Mesenchymal stem cell (in vitro differentiated cells and primary cell): ENCODE results near the gene XAB2.
"Not testable (repeated sequence)": the region's sequence is repeated elsewhere in the genome, so short reads cannot be mapped to it uniquely, and the experiment has no call there.

ENCODE experiments used
- DNase-seq: peaks from one replicate; pipeline ENCODE4 v3.0.0-alpha.2; 2013
- H2AFZ ChIP-seq: one replicate; pipeline ENCODE4 v1.6.1; 2013; ENCODE audit warnings: low read depth, mild to moderate bottlenecking, control low read depth, inconsistent platforms, low read length, moderate library complexity
- H2AK5ac ChIP-seq: 2 replicates; pipeline ENCODE4 v1.6.1; 2013; ENCODE audit warnings: low read length, moderate library complexity, mild to moderate bottlenecking, inconsistent platforms; ENCODE audit not compliant: severe bottlenecking
- H2BK120ac ChIP-seq: one replicate; pipeline ENCODE4 v1.6.1; 2013; ENCODE audit warnings: low read depth, mild to moderate bottlenecking, inconsistent platforms, low read length, moderate library complexity
- H2BK12ac ChIP-seq, 2 experiments: one replicate each; pipeline ENCODE4 v1.6.1; 2013; ENCODE audit warnings: inconsistent platforms in 2 of 2, low read length in 2 of 2, mild to moderate bottlenecking in 2 of 2, moderate library complexity in 2 of 2, control low read depth in 1 of 2
- H2BK15ac ChIP-seq: one replicate; pipeline ENCODE4 v1.6.1; 2013; ENCODE audit warnings: mild to moderate bottlenecking, low read depth, inconsistent platforms; ENCODE audit not compliant: poor library complexity, severe bottlenecking
- H2BK5ac ChIP-seq: 2 replicates; pipeline ENCODE4 v1.6.1; 2013; ENCODE audit warnings: low read depth, mild to moderate bottlenecking, low read length, control low read depth, inconsistent platforms; ENCODE audit not compliant: poor library complexity, severe bottlenecking
- H3K14ac ChIP-seq, 2 experiments: one replicate each; pipeline ENCODE4 v1.6.1; 2013; ENCODE audit warnings: inconsistent platforms in 2 of 2, low read length in 2 of 2, control low read depth in 1 of 2, mild to moderate bottlenecking in 1 of 2, moderate library complexity in 1 of 2
- H3K18ac ChIP-seq, 2 experiments: one replicate each; pipeline ENCODE4 v1.6.1; 2013; ENCODE audit warnings: inconsistent platforms in 2 of 2, low read length in 2 of 2, control low read depth in 1 of 2, low read depth in 1 of 2, mild to moderate bottlenecking in 1 of 2
- H3K23ac ChIP-seq, 2 experiments: one replicate each; pipeline ENCODE4 v1.6.1; 2013; ENCODE audit warnings: inconsistent platforms in 2 of 2, low read length in 2 of 2, mild to moderate bottlenecking in 2 of 2, moderate library complexity in 2 of 2, control low read depth in 1 of 2
- H3K27ac ChIP-seq: 2 replicates; pipeline ENCODE4 v1.5.1; 2013; ENCODE audit warnings: mild to moderate bottlenecking, moderate library complexity, low read length, control low read depth, inconsistent platforms; ENCODE audit not compliant: poor library complexity, severe bottlenecking
- H3K27me3 ChIP-seq, 2 experiments: 2 replicates each; pipeline versions ENCODE4 v1.6.1 to v1.7.0; 2013; ENCODE audit warnings: low read length in 2 of 2, mild to moderate bottlenecking in 2 of 2, moderate library complexity in 2 of 2, control low read depth in 1 of 2, inconsistent platforms in 1 of 2; ENCODE audit not compliant: control insufficient read depth in 1 of 2, insufficient read depth in 1 of 2
- H3K36me3 ChIP-seq, 2 experiments: 2 replicates each; pipeline versions ENCODE4 v1.6.1 to v1.7.0; 2013; ENCODE audit warnings: low read length in 2 of 2, control low read depth in 1 of 2, inconsistent platforms in 1 of 2, low read depth in 1 of 2, mild to moderate bottlenecking in 1 of 2; ENCODE audit not compliant: insufficient read depth in 2 of 2, control insufficient read depth in 1 of 2
- H3K4ac ChIP-seq, 2 experiments: one replicate each; pipeline ENCODE4 v1.6.1; 2013; ENCODE audit warnings: inconsistent platforms in 2 of 2, low read length in 2 of 2, mild to moderate bottlenecking in 2 of 2, moderate library complexity in 2 of 2, control low read depth in 1 of 2, low read depth in 1 of 2
- H3K4me1 ChIP-seq: 2 replicates; pipeline ENCODE4 v1.6.1; 2013; ENCODE audit warnings: low read depth, low read length, control low read depth; ENCODE audit not compliant: control insufficient read depth, insufficient read depth
- H3K4me2 ChIP-seq: 2 replicates; pipeline ENCODE4 v1.6.1; 2013; ENCODE audit warnings: low read length, mild to moderate bottlenecking, inconsistent platforms; ENCODE audit not compliant: poor library complexity, severe bottlenecking
- H3K4me3 ChIP-seq, 2 experiments: 2 replicates each; pipeline versions ENCODE4 v1.5.1 to v1.7.0; 2013; ENCODE audit warnings: low read length in 2 of 2, mild to moderate bottlenecking in 2 of 2, control low read depth in 1 of 2, low read depth in 1 of 2; ENCODE audit not compliant: insufficient read depth in 1 of 2
- H3K79me1 ChIP-seq: replicated peaks from 2 replicates; pipeline ENCODE4 v1.6.1; 2013; ENCODE audit warnings: mild to moderate bottlenecking, control low read depth, low read length, inconsistent platforms; ENCODE audit not compliant: poor library complexity, severe bottlenecking
- H3K9ac ChIP-seq: 2 replicates; pipeline ENCODE4 v1.7.0; 2013; ENCODE audit warnings: mild to moderate bottlenecking, low read length, moderate library complexity
- H3K9me3 ChIP-seq: 2 replicates; pipeline ENCODE4 v1.7.0; 2013; ENCODE audit warnings: mild to moderate bottlenecking, low read length; ENCODE audit not compliant: control insufficient read depth
- H4K8ac ChIP-seq: one replicate; pipeline ENCODE4 v1.6.1; 2013; ENCODE audit warnings: inconsistent platforms, mild to moderate bottlenecking, low read length, moderate library complexity
- H4K91ac ChIP-seq: one replicate; pipeline ENCODE4 v1.6.1; 2013; ENCODE audit warnings: mild to moderate bottlenecking, low read length, inconsistent platforms
- whole genome bisulfite sequencing: methylation state at CpG from one replicate; pipeline ENCODE4 v1.1.7; 2013; ENCODE audit warnings: mixed read lengths; 5-methylcytosine and 5-hydroxymethylcytosine counted together

XAB2 gene

DNA sequence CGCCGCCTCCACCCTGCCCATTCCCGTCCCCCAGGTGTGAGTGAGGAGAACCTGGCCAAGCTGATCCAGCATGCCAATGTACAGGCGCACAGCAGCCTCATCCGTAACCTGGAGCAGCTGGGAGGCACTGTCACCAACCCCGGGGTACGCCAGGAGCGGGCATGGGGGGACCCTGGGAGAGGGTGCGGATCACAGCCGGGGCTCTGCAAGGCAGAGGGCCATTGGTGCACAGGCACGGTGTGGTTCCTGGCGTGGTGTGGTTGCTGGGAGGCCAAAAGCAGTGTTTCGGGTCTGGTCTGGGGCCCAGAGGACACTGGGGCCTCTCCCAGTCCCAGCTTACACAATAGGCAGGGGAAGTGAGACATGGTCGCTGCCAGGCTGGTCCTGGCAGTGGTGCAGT lies 15.8 kb upstream of the XAB2 start:
- H3K23ac ChIP-seq: no peak overlapping the region
- 92% methylated on average over 13 of the region's 14 CpGs for WGBS
- H2BK5ac ChIP-seq: no peak overlapping the region
- H2BK120ac ChIP-seq: no peak overlapping the region
- H3K4me3 ChIP-seq: no peak overlapping the region
- H3K36me3 ChIP-seq: peaks cover 0 to 67% of the 10 kb centered on the region in 2 experiments
- H3K27me3 ChIP-seq: peaks cover 1 to 25% of the 10 kb centered on the region in 2 experiments
- no peak overlapping the region for H2AFZ ChIP-seq
- peaks cover 5% of the 10 kb centered on the region for H3K79me1 ChIP-seq
- no peak overlapping the region for H2BK15ac ChIP-seq
- H3K4me1 ChIP-seq: peaks cover 5% of the 10 kb centered on the region
- no peak overlapping the region for H3K14ac ChIP-seq
- no peak overlapping the region for H3K18ac ChIP-seq
- H3K9me3 ChIP-seq: no peaks in the 10 kb centered on the region
- no peak overlapping the region for H2BK12ac ChIP-seq
- no peak overlapping the region for H2AK5ac ChIP-seq
- DNase-seq: no peak
- H3K27ac ChIP-seq: no peak overlapping the region
- H4K91ac ChIP-seq: no peak overlapping the region
- no peak overlapping the region for H4K8ac ChIP-seq
- no peak overlapping the region for H3K9ac ChIP-seq
- no peak overlapping the region for H3K4me2 ChIP-seq
- no peak overlapping the region for H3K4ac ChIP-seq

- Histone ChIP-seq H3K36me3 (peaks cover 0 to 73% of the 10 kb centered on the region in 2 experiments), H4K91ac (no peak overlapping the region), H3K4me3 (no peak overlapping the region), H2BK5ac (no peak overlapping the region), H4K8ac (no peak overlapping the region), H2BK120ac (no peak overlapping the region), H3K27me3 (peaks cover 0 to 22% of the 10 kb centered on the region in 2 experiments), H2AFZ (no peak overlapping the region), H2AK5ac (no peak overlapping the region), H2BK15ac (no peak overlapping the region), H3K27ac (no peak overlapping the region), H3K4me2 (no peak overlapping the region), H3K9ac (no peak overlapping the region), H3K79me1 (peaks cover 5% of the 10 kb centered on the region), H3K4ac (no peak overlapping the region), H3K18ac (no peak overlapping the region), H2BK12ac (no peak overlapping the region), H3K4me1 (peaks cover 7% of the 10 kb centered on the region), H3K9me3 (no peaks in the 10 kb centered on the region), H3K23ac (no peak overlapping the region), H3K14ac (no peak overlapping the region)
- DNase-seq: no peak
- 97% methylated on average over 18 of the region's 20 CpGs for WGBS
These were observed 15.2 kb upstream of the XAB2 start for GRCh38 chr19:7644550-7644877.

DNA sequence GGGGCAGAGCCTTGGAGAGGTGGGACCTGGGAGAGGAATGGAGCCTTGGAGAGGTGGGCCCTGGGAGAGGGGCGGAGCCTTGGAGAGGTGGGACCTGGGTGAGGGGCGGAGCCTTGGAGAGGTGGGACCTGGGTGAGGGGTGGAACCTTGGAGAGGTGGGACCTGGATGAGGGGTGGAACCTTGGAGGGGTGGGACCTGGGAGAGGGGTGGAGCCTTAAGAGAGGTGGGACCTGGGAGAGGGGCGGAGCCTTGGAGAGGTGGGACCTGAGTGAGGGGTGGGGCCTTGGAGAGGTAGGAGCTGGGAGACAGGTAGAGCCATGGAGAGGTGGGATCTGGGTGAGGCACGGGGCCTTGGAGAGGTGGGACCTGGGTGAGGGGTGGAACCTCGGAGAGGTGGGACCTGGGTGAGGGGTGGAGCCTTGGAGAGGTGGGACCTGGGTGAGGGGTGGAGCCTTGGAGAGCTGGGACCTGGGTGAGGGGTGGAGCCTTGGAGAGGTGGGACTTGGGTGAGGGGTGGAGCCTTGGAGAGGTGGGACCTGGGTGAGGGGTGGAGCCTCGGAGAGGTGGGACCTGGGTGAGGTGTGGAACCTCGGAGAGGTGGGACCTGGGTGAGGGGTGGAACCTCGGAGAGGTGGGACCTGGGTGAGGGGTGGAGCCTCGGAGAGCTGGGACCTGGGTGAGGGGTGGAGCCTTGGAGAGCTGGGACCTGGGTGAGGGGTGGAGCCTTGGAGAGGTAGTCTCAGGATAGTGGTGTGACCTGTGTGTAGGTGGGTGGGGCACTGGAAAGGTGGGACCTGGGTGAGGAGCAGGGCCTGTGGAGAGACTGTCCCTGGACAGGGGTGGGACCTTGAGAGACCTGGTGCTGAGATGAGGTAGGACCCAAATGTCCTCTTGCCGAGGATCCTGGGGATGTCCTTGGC lies 14.5 kb upstream of the XAB2 start:
- not testable (repeated sequence) for H3K27ac ChIP-seq, H2AFZ ChIP-seq, H4K8ac ChIP-seq, H4K91ac ChIP-seq, DNase-seq, H2AK5ac ChIP-seq, H3K18ac ChIP-seq, H2BK5ac ChIP-seq, H3K9ac ChIP-seq, H3K23ac ChIP-seq, H3K4ac ChIP-seq, H3K4me3 ChIP-seq, H3K9me3 ChIP-seq, H3K4me2 ChIP-seq, H2BK12ac ChIP-seq, H2BK120ac ChIP-seq, H3K14ac ChIP-seq, H3K79me1 ChIP-seq, H2BK15ac ChIP-seq, H3K4me1 ChIP-seq
- Histone ChIP-seq H3K27me3 (peaks cover 0 to 25% of the 10 kb centered on the region in 2 experiments), H3K36me3 (peaks cover 0 to 78% of the 10 kb centered on the region in 2 experiments)
- WGBS: 72% methylated on average over 10 of the region's 10 CpGs

DNA sequence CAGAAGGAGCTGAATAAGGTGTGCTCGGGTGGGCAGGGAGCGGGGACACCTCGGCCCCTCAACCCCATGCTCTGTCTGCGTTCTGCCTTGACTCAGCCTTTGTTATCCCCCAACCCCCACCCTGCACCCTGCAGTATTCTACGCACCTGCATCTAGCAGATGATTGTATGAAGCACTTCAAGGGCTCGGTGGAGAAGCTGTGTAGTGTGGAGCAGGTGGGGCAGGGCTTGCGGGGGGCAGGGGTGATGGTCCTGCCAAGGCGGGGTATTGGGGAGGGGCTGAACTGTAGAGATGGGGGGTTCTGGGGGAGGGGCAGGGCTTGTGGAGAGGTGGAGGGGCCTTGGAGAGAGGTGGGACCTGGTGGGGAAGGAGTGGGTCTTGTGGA lies 13.7 kb upstream of the XAB2 start:
- Histone ChIP-seq H3K4ac (no peak overlapping the region), H3K9me3 (no peaks in the 10 kb centered on the region), H3K23ac (no peak overlapping the region), H3K4me3 (no peak overlapping the region), H3K27ac (no peak overlapping the region), H2AFZ (no peak overlapping the region), H3K9ac (no peak overlapping the region), H3K36me3 (peaks cover 0 to 78% of the 10 kb centered on the region in 2 experiments), H4K8ac (no peak overlapping the region), H2BK15ac (no peak overlapping the region), H2BK12ac (no peak overlapping the region), H2AK5ac (no peak overlapping the region), H3K18ac (no peak overlapping the region), H2BK120ac (no peak overlapping the region), H3K4me2 (no peak overlapping the region), H3K14ac (no peak overlapping the region), H2BK5ac (no peak overlapping the region), H4K91ac (no peak overlapping the region), H3K4me1 (peaks cover 7% of the 10 kb centered on the region), H3K27me3 (peaks cover 0 to 28% of the 10 kb centered on the region in 2 experiments), H3K79me1 (peaks cover 5% of the 10 kb centered on the region)
- no peak for DNase-seq
- over 99% methylated on average over 7 of the region's 8 CpGs for WGBS
